HepG2 (cell line): Measurements from ENCODE around the gene ITPR1. TPM values are rescaled to one million over a fixed set of nuclear protein-coding genes. Genes with fewer than 3 reads are reported as not detected.

Experiments used
- FLYWCH1 ChIP-seq: sonication (generic); formaldehyde crosslinking; IDR thresholded peaks from 2 replicates; pipeline ENCODE4 v1.8.1; 2023; ENCODE audit warnings: mild to moderate bottlenecking, missing genetic modification reagents
- IRX3 ChIP-seq: sonication (generic); formaldehyde crosslinking; IDR thresholded peaks from 2 replicates; pipeline ENCODE4 v1.8.1; 2023; ENCODE audit warnings: mild to moderate bottlenecking, low read depth, missing genetic modification reagents, borderline replicate concordance
- SALL2 ChIP-seq: sonication (generic); formaldehyde crosslinking; IDR thresholded peaks from 2 replicates; pipeline ENCODE4 v1.8.1; 2023; ENCODE audit warnings: mild to moderate bottlenecking, missing genetic modification reagents, inconsistent platforms
- SIX4 ChIP-seq: sonication (generic); formaldehyde crosslinking; IDR thresholded peaks from 2 replicates; pipeline ENCODE4 v1.4.0; 2020; ENCODE audit warnings: missing genetic modification reagents
- SNRNP70 ChIP-seq: fragments of 200-400 bp; formaldehyde crosslinking; IDR thresholded peaks from 2 replicates; pipeline ENCODE4 v1.6.1; 2017; ENCODE audit warnings: mild to moderate bottlenecking, low read depth, low read length, moderate library complexity
- THYN1 ChIP-seq: sonication (generic); formaldehyde crosslinking; IDR thresholded peaks from 2 replicates; pipeline ENCODE4 v1.8.1; 2023; ENCODE audit warnings: low read depth, mild to moderate bottlenecking, moderate library complexity, missing genetic modification reagents, borderline replicate concordance
- TSC22D2 ChIP-seq: sonication (generic); formaldehyde crosslinking; IDR thresholded peaks from 2 replicates; pipeline ENCODE4 v1.5.1; 2020; ENCODE audit warnings: missing genetic modification reagents, mild to moderate bottlenecking, borderline replicate concordance
- ZBTB3 ChIP-seq: sonication (generic); formaldehyde crosslinking; IDR thresholded peaks from 2 replicates; pipeline ENCODE4 v1.4.0; 2020; ENCODE audit warnings: low read depth, mild to moderate bottlenecking, moderate library complexity, missing genetic modification reagents, borderline replicate concordance
- ZNF121 ChIP-seq: sonication (generic); formaldehyde crosslinking; IDR thresholded peaks from 2 replicates; pipeline ENCODE4 v1.5.0; 2020; ENCODE audit warnings: mild to moderate bottlenecking, missing genetic modification reagents
- ZNF276 ChIP-seq: sonication (generic); formaldehyde crosslinking; IDR thresholded peaks from 2 replicates; pipeline ENCODE4 v1.4.0; 2020; ENCODE audit warnings: mild to moderate bottlenecking, low read depth, missing genetic modification reagents
- ZNF441 ChIP-seq: sonication (generic); formaldehyde crosslinking; IDR thresholded peaks from 2 replicates; pipeline ENCODE4 v1.7.0; 2021; ENCODE audit warnings: missing genetic modification reagents, borderline replicate concordance
- ZNF616 ChIP-seq: sonication (generic); formaldehyde crosslinking; IDR thresholded peaks from 2 replicates; pipeline ENCODE4 v1.5.0; 2020; ENCODE audit warnings: low read depth, mild to moderate bottlenecking, missing genetic modification reagents
- ZNF776 ChIP-seq: sonication (generic); formaldehyde crosslinking; IDR thresholded peaks from 2 replicates; pipeline ENCODE4 v1.4.0; 2020; ENCODE audit warnings: mild to moderate bottlenecking, missing genetic modification reagents
- ZNF839 ChIP-seq: sonication (generic); formaldehyde crosslinking; IDR thresholded peaks from 2 replicates; pipeline ENCODE4 v1.4.0; 2020; ENCODE audit warnings: missing genetic modification reagents, mild to moderate bottlenecking, borderline replicate concordance
- ZSCAN29 ChIP-seq: sonication (generic); formaldehyde crosslinking; conservative IDR thresholded peaks from 2 replicates; pipeline ENCODE4 v1.4.0; 2020; ENCODE audit warnings: mild to moderate bottlenecking, missing genetic modification reagents
- ZUFSP ChIP-seq: sonication (generic); formaldehyde crosslinking; IDR thresholded peaks from 2 replicates; pipeline ENCODE4 v1.9.0; 2021; ENCODE audit warnings: missing genetic modification reagents, mild to moderate bottlenecking, borderline replicate concordance
- polyA plus RNA-seq, 8 experiments: library from polyadenylated mRNA; depleted of rRNA in 3 of 8; stranded (reverse) in 7 of 8; unstranded in 1 of 8; fragments of >200 nt; fragmentation: Illumina TruSeq in 4 of 8; extraction: Trizol in 4 of 8; gene quantifications; 2 replicates each; pipeline versions ENCODE4 v1.2.1 to v1.2.3, GENCODE V29; 2011 to 2016; ENCODE audit warnings: low read depth in 4 of 8, missing spikeins in 1 of 8, mixed read lengths in 1 of 8; ENCODE audit not compliant: insufficient read depth in 1 of 8
- total RNA-seq, 5 experiments: library from RNA; depleted of rRNA; stranded (reverse); fragments of >200 nt; fragmentation: Illumina TruSeq; extraction: Trizol; gene quantifications; 2 replicates each; pipeline ENCODE4 v1.2.3, GENCODE V29; 2016; ENCODE audit warnings: low read depth in 1 of 5
- TF ChIP-seq, protein P1 (sequence below): sonication (generic); formaldehyde crosslinking; IDR thresholded peaks from 2 replicates; pipeline ENCODE4 v1.4.0; 2020; ENCODE audit warnings: missing genetic modification reagents, mild to moderate bottlenecking, borderline replicate concordance
- TF ChIP-seq, protein P2 (sequence below): sonication (generic); formaldehyde crosslinking; IDR thresholded peaks from 2 replicates; pipeline ENCODE4 v1.5.1; 2020; ENCODE audit warnings: missing genetic modification reagents, mild to moderate bottlenecking, borderline replicate concordance

The ITPR1 gene
- total and polyA plus RNA-seq, 2 of the 13 experiments (the other 11 are each of a cell fraction or from before 2014, with no cell fraction given): 10.0 to 11.4 TPM

DNA sequence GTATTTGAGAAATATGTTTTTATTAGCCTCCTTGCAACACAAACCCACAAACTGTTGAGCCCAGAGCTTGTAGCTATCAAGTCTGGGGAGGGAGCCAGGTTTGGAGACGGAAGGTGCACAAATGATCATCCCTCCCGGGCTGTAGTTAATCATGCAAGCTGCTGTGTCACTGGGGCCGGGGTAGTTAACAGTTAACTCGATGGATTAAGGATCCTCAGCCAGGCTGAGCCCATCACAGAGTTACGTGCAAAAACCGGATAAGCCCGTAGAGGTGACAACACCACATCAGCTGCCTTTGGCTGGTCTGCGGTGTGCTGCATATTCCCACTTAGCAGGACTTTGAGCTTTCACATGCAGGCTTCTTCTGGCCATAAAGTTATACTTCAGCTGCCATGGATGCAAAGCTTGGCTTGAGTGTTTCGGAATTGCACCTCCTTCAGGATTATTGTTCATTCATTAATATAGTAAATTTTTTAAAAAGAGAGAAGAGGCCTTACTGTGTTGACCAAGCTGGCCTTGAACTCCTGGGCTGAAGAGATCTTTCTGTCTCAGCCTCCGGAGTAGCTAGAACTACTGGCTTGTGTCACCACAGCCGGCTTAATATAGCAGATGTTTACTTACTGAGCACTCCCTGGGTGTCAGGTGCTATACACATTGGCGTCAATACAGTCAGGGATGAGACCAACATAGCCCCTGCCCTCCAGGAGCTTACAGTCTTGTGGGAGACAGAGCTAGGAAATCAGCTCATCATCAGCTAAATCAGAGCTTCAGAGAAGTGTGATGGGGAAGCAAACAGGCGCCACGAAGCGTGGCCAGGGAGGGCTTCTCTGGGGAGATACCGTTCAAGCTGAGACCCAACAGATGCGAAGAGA is 259.3 kb downstream of the ITPR1 start (continued):
- TF ChIP-seq SIX4 (CRISPR knock-in tag): 0 out of 2 replicates have a peak, but pooled peaks have one; percentile 4
- TF ChIP-seq ZSCAN29 (CRISPR knock-in tag): peak; percentile 66; the same call in 1 of the 2 replicates
- TF ChIP-seq, protein P1, sequence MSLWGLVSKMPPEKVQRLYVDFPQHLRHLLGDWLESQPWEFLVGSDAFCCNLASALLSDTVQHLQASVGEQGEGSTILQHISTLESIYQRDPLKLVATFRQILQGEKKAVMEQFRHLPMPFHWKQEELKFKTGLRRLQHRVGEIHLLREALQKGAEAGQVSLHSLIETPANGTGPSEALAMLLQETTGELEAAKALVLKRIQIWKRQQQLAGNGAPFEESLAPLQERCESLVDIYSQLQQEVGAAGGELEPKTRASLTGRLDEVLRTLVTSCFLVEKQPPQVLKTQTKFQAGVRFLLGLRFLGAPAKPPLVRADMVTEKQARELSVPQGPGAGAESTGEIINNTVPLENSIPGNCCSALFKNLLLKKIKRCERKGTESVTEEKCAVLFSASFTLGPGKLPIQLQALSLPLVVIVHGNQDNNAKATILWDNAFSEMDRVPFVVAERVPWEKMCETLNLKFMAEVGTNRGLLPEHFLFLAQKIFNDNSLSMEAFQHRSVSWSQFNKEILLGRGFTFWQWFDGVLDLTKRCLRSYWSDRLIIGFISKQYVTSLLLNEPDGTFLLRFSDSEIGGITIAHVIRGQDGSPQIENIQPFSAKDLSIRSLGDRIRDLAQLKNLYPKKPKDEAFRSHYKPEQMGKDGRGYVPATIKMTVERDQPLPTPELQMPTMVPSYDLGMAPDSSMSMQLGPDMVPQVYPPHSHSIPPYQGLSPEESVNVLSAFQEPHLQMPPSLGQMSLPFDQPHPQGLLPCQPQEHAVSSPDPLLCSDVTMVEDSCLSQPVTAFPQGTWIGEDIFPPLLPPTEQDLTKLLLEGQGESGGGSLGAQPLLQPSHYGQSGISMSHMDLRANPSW: 0 out of 2 replicates have a peak, but pooled peaks have one; percentile 63
- no peak for TF ChIP-seq ZNF776
- no peak for TF ChIP-seq ZNF616 (CRISPR knock-in tag)
- no peak for TF ChIP-seq SALL2 (CRISPR knock-in tag)
- no peak for TF ChIP-seq ZBTB3 (CRISPR knock-in tag)
- no peak for TF ChIP-seq SNRNP70
- TF ChIP-seq ZNF121 (CRISPR knock-in tag): no peak
- TF ChIP-seq ZNF276: no peak
- TF ChIP-seq ZNF839 (CRISPR knock-in tag): no peak
- TF ChIP-seq, protein P2, sequence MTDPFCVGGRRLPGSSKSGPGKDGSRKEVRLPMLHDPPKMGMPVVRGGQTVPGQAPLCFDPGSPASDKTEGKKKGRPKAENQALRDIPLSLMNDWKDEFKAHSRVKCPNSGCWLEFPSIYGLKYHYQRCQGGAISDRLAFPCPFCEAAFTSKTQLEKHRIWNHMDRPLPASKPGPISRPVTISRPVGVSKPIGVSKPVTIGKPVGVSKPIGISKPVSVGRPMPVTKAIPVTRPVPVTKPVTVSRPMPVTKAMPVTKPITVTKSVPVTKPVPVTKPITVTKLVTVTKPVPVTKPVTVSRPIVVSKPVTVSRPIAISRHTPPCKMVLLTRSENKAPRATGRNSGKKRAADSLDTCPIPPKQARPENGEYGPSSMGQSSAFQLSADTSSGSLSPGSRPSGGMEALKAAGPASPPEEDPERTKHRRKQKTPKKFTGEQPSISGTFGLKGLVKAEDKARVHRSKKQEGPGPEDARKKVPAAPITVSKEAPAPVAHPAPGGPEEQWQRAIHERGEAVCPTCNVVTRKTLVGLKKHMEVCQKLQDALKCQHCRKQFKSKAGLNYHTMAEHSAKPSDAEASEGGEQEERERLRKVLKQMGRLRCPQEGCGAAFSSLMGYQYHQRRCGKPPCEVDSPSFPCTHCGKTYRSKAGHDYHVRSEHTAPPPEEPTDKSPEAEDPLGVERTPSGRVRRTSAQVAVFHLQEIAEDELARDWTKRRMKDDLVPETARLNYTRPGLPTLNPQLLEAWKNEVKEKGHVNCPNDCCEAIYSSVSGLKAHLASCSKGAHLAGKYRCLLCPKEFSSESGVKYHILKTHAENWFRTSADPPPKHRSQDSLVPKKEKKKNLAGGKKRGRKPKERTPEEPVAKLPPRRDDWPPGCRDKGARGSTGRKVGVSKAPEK: no peak
- TF ChIP-seq THYN1 (CRISPR knock-in tag): no peak
- peak; percentile 86 for TF ChIP-seq ZNF441 (CRISPR knock-in tag)
- no peak; the same call in 1 of the 2 replicates for TF ChIP-seq TSC22D2 (CRISPR knock-in tag)
- no peak for TF ChIP-seq FLYWCH1 (CRISPR knock-in tag)
- no peak for TF ChIP-seq ZUFSP (CRISPR knock-in tag)
- TF ChIP-seq IRX3 (CRISPR knock-in tag): no peak
